Activated naive CD8-positive, alpha-beta T cell treated with anti-CD3 and anti-CD28 coated beads, Interleukin-2, amount 50 U/mL, for 16 hours (primary cell): ENCODE results near the gene DCST1.
A peak's percentile ranks its signal among the peaks of the same experiment; 100 is the strongest.

Experiments
- DNase-seq: peaks from one replicate; pipeline ENCODE4 v3.0.0-alpha.2; 2020; ENCODE audit warnings: low read depth, low spot score

The DCST1 gene

GRCh38 chr1:155001675-155002463, 31.8 kb upstream of the DCST1 start:
- peak; percentile 98 for DNase-seq

DNA sequence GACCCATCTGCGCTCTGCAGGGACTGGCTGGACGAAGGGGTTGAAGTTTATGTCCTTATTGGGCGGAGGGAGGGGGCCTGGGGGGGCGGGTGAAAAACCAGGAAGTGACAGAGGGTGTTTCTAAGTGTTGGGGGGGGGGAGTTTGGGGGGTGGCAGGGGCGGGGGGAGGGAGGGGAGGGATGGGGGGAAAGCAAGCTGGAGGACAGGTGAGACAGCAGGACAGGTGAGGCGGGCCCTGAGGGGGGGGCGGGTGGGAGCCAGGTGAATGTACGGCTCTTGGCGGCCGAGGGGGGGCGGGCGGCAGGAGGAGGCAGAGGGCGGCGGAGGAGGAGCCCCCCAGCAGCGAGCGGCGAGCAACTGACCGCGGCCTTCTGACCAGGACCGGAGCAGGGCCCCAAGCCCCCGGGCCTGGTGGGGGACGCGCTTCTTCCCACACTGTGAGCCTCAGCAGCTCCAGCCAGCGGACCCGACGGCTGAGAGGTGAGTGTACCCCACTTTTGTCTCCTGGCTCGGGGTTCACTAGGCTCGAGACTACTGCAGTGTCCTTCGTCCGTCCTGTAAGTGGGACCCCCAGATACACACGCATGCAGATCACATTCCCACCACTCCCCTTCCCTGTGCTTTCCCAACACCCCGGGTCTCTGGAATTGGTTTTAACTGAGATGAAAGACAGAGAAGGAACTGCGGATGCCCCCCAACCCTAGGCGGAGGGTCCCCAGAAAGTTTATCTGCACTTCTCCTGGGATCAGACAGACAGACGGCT, 31.0 kb upstream of the DCST1 start, which contains the start of gene ZBTB7B:
ZBTB7B (plus strand) TSS at position 339 of the 763 bp plus-strand sequence. CDS start 11,859 bp downstream, outside the sequence.
- no peak for DNase-seq

- DNase-seq, result no peak
Observed at GRCh38 chr1:155003227-155003765, 30.3 kb upstream of the DCST1 start.

GRCh38 chr1:155003766-155004351, 29.8 kb upstream of the DCST1 start:
- no peak for DNase-seq

GRCh38 chr1:155004352-155005075, 29.1 kb upstream of the DCST1 start:
- no peak for DNase-seq

DNA sequence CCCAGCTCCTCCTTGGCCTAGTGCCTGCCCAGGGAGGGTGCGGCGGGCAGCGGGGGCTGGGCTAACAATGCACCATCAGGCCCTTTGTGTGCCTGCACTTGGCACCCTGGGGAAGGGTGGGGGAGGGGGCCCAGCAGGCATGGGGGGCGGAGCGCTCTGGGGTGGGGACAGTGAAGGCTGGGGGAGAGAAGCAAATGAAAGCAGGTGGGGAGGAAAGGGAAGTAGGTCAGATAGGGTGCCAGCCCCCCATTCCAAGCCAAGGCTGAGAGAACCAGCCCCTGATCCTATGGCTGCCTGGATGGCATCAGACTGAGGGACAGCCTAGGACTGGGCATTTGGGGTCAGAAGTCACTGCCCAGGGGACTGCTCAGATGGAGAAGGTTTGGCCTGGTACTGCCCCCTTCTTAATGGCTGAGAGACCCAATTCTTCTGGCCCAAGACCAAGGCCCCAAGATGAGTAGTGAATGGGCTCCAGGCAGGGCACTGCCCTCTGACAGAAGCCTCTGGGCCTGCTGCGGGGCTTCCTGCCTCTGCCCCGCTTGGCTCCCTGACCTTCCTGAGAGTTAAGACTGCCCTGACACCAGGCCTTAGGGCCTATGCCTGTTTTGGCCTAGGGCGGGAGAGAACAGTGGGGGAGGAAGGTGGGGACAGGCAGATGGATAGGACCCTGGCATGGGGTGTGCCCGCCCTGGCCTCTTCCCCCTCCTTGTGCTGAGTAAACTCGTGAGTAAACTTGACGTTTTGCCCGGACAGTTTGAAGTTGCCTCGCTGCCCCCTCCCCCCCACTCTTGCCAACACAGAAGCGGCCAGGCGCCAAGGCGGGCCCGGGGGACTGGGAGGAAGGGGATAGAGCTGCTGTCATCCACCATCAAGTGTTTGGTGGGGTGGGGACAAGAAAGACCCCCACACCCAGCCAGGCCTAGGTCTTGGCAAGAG, 28.3 kb upstream of the DCST1 start:
- no peak for DNase-seq

- no peak for DNase-seq
Observed at GRCh38 chr1:155006601-155007101, 27.0 kb upstream of the DCST1 start.

GRCh38 chr1:155007251-155007828, 26.3 kb upstream of the DCST1 start:
- no peak for DNase-seq

DNA sequence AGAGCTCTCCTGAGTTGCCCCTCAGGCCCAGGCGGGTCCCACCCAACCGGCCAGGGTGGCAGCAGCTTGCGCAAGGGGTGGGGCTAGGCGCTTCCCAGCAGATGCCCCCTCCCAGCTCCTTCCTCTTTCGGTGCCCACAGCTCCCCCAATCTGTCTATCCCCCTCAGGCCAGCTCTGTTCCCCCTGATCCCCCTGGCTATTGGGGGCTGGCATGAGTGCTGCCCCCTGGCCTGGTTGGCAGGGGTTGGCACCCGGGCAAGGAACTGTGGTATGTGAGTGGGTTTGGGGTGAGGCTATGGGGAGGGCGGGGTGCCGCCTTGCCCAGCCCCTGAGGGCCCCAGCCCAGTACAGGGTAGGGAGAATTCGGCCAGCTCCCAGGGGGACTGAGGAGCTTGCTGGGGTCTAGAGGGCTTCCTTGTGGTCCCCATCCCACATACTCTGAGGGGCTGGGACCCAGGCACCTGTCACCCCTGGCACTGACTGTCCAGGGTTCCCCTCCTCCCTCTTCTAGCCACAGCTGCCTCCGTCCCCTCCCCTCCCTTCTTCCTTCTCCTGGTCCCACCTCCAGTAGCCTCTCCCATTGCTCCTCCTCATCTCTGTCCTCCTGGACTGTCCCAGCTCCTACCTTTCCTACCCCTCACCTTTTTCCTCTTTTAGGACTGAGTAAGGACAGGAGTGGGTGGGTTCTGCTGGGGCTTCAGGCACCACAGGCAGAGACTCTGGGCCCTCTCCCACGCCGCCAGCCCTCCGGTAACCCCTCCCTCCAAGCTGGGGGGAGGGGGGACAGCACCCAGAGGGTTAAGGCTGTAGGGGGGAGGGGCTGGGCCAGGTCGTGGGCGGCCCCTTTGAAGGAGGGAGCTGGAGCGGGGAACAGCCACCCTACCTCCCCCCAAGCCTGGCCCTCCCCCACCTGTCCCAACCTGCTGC, 25.3 kb upstream of the DCST1 start:
- DNase-seq, result no peak

- DNase-seq, result no peak
Observed at GRCh38 chr1:155009221-155009711, 24.4 kb upstream of the DCST1 start.

GRCh38 chr1:155009742-155010141, 23.9 kb upstream of the DCST1 start:
- no peak for DNase-seq

- no peak for DNase-seq
Observed at GRCh38 chr1:155010211-155010918, 23.3 kb upstream of the DCST1 start.

DNA sequence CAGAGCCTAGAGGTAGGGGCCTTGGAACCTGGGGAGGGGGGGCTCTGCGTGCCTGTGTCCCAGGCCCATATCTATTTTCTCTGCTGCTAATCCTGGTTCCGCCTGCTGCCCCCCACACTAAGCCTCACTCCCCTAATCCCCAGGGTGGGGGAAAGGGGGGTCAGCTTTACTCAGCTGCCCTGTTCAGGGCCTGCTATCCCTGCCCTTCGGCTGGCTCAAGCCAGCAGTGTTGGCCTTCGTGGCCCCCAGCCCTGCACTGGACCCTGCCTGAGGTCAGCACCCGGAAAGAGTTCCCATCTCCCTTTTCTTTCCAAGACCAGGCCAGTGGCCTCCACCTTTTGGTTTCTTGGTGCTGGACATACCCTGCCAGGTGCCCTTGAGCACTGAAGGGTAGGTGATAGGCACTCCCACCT, 22.6 kb upstream of the DCST1 start:
- DNase-seq, result no peak

DNA sequence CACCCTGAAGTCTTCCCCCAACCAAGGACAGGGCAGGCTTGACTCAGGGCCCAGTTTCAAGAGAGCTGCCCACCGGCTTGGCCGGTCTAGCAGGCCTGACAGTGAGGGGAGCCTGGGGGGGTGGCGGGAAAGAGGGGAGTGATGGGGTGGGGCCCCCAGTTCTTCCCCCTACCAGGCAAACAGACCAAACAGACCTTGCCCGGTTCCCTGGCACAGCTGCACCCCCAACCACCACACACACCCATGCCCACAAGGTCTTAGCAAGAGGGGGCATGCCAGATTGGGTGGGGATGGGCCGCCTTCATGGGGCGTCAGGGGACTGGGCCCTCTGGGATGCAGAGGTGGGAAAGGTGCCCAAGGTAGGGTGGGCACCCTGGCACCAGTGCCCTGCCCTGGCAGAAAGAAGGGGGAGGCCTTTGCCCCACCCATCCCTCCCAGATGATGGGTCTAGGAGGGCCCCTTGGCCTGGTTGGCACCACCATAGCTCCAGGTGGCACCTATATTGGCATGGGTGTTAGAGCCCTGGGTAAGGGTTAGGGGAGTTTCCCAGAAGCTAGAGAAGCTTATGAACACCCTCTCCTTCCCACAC, 22.1 kb upstream of the DCST1 start:
- no peak for DNase-seq

GRCh38 chr1:155012026-155012546, 21.5 kb upstream of the DCST1 start:
- DNase-seq, result no peak

- no peak for DNase-seq
Observed at GRCh38 chr1:155012776-155013602, 20.6 kb upstream of the DCST1 start.
